Stomach smooth muscle (tissue), 2 donors: ENCODE data around the gene RANBP10.

ENCODE experiments used
- H3K27ac ChIP-seq: one replicate; pipeline ENCODE4 v1.7.0; 2013; ENCODE audit warnings: mild to moderate bottlenecking, low read length, inconsistent platforms
- H3K27me3 ChIP-seq, 2 donors: one replicate each; pipeline ENCODE4 v1.7.0; 2013; ENCODE audit warnings: low read length in 2 of 2; ENCODE audit not compliant: insufficient read depth in 2 of 2, control insufficient read depth in 1 of 2
- H3K36me3 ChIP-seq, 2 donors: one replicate each; pipeline ENCODE4 v1.7.0; 2013; ENCODE audit warnings: low read length in 2 of 2; ENCODE audit not compliant: control insufficient read depth in 2 of 2, insufficient read depth in 2 of 2
- H3K4me1 ChIP-seq: one replicate; pipeline ENCODE4 v1.7.0; 2013; ENCODE audit warnings: low read length; ENCODE audit not compliant: control insufficient read depth, insufficient read depth
- H3K4me3 ChIP-seq, 2 donors: one replicate each; pipeline ENCODE4 v1.7.0; 2013; ENCODE audit warnings: low read length in 2 of 2
- H3K9ac ChIP-seq, 2 donors: one replicate each; pipeline ENCODE4 v1.7.0; 2013; ENCODE audit warnings: low read length in 2 of 2, mild to moderate bottlenecking in 1 of 2
- H3K9me3 ChIP-seq, 2 donors: one replicate each; pipeline ENCODE4 v1.7.0; 2013; ENCODE audit warnings: low read length in 2 of 2; ENCODE audit not compliant: control insufficient read depth in 2 of 2
- donor health status: healthy.
- donor health status: Pancreatic carcinoma.

The RANBP10 gene

DNA sequence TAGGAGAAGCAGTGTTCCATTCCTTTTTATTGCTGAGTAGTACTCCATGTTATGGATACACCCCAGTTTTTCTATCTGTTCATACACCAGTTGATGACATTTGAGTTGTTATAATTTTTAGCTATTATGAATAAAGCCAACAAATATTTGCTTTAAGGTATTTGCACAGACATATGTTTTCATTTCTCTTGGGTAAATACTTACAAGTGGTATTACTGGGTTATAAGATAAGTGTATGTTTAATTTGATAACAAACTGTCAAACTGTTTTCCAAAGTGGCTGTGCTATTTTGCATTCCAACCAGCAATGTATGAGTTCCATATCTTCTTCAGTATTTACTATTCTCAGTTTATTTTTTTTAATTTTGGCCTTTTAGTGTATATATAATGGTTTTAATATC is 59.5 kb downstream of the RANBP10 start:
- Histone ChIP-seq H3K36me3 (peaks cover 18 to 20% of the 10 kb centered on the region in 2 donors), H3K4me3 (no peak overlapping the region), H3K9me3 (no peaks in the 10 kb centered on the region), H3K27ac (no peak overlapping the region), H3K9ac (no peak overlapping the region), H3K27me3 (no peaks in the 10 kb centered on the region), H3K4me1 (no peaks in the 10 kb centered on the region)

DNA sequence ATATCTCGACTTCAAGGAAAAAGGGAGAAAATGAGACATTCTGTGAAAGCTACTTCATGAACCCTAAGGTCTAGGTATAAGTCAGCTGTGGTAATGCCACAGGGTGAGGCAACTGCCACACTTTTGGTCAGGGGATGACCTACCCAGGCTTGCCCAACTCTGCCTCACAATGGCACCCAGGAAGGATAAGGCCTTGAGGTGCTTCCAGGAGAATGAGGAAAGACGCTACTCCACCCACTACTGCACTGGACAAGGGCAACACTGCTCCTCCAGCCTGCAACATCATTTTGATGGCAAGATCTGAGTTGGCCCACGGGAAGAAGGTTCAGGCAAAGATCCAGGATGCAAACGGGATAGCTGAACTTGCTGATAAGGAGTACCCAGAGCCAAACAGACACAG is 65.2 kb downstream of the RANBP10 start:
- no peak overlapping the region for H3K9ac ChIP-seq
- no peaks in the 10 kb centered on the region for H3K9me3 ChIP-seq
- no peaks in the 10 kb centered on the region for H3K4me1 ChIP-seq
- no peak overlapping the region for H3K27ac ChIP-seq
- H3K36me3 ChIP-seq = peaks cover 31 to 33% of the 10 kb centered on the region in 2 donors
- no peak overlapping the region for H3K4me3 ChIP-seq
- no peaks in the 10 kb centered on the region for H3K27me3 ChIP-seq

DNA sequence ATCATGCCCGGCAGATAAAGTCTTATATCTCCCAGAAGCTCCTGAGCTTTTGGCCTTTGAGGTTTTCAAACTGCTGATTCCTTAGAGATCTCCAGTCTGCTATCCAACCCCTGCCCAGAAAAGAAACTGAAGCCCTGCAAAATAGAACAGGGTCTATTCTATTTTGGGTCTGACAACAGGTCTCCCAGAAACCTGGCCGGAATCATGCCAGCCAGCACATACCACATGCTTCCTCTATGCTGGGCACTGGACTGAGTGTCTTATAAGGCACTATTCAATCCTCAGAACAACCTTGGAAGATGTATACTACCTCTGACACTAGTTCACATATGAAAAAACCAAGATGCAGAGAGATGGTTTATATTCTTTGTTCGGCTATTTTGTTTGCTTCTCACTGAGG is 66.0 kb downstream of the RANBP10 start:
- H3K36me3 ChIP-seq = peaks cover 31 to 33% of the 10 kb centered on the region in 2 donors
- no peak overlapping the region for H3K9ac ChIP-seq
- no peak overlapping the region for H3K27ac ChIP-seq

DNA sequence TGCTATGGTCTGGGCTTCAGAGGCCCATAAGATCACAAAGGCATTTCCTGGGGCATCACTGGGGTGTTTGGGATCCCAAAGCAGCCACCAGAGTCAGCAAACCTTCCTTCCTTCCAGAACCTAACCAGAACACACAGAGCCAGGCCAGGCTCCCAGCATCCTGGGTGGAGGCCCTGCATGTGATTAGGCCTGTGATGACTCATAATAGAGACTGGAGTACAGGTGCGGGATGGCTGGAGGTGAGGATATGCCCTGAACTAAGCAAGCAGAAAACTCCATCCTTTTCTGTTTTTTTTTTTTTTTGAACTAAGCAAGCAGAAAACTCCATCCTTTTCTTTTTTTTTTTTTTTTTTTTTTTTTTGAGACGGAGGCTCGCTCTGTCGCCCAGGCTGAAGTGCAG is 69.5 kb downstream of the RANBP10 start:
- Histone ChIP-seq H3K9me3 (no peaks in the 10 kb centered on the region), H3K27me3 (no peaks in the 10 kb centered on the region), H3K4me3 (no peak overlapping the region), H3K36me3 (peaks cover 21 to 26% of the 10 kb centered on the region in 2 donors), H3K9ac (no peak overlapping the region), H3K4me1 (no peaks in the 10 kb centered on the region), H3K27ac (no peak overlapping the region)

More for the DNA sequence above, 66.0 kb downstream of the RANBP10 start:
- Histone ChIP-seq H3K4me3 (no peak overlapping the region), H3K9me3 (no peaks in the 10 kb centered on the region), H3K27me3 (no peaks in the 10 kb centered on the region), H3K4me1 (no peaks in the 10 kb centered on the region)

DNA sequence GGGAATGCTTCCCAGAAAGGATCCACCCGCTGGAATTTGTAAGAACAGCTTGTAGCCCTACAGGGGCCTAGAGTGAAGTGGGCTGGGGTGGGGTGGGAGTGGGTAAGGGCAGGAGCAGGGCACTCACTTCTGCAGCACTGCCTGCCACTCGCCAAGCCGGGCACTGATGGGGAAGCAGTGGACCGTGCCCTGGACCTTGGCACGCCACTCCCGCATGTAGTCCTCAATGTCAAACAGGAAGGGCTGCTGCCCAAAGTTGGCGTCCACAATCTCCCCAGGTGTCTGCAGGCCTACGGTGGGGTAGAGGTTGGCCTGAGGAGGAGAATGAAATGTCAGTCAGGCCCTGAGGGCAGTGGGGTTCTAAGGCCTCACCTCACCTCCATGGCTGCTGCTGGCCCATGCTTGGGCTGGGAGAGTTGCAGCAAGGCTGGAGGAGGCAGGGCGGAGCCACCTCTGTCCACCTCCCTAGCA is 71.6 kb downstream of the RANBP10 start:
- Histone ChIP-seq H3K9ac (no peak overlapping the region), H3K36me3 (peaks cover 26 to 33% of the 10 kb centered on the region in 2 donors), H3K4me1 (no peaks in the 10 kb centered on the region), H3K27me3 (no peaks in the 10 kb centered on the region), H3K27ac (no peak overlapping the region), H3K4me3 (no peak overlapping the region), H3K9me3 (no peaks in the 10 kb centered on the region)

DNA sequence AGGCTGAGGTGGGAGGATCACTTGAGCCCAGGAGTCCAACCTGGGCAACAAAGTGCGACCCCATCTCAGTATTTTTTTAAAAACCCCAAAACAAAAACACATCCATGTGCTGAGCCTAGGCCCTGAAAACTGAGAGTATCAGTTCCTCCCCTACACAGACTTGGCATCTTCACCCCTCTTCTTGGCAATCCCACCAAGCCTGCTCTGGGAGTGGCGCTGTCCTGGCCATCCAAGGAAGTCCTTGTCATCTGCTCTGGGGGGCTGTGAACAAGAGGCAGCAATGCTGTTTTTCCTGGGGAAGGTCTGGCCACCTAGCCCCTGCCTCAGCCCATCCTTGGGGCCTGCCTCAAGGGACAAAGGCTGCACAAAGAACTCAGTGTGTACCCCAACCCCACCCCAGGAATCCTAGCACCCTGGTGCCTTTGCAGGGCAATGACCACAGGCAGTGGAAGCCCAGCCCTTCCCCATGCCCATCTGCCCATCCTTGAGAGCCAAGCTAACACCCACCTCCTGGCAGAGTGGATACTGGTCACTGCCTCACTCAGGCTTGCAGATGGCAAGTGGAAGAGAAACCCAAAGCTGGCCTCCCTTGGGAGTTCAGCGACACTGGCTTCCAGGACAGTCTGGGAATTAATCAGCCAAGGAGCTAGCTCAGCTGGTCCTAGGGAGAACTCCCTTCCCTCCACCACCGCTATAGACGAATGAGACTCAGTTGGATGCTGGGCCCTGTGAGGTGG is 72.5 kb downstream of the RANBP10 start:
- H3K9ac ChIP-seq = no peak overlapping the region
- no peak overlapping the region for H3K27ac ChIP-seq
- peaks cover 34 to 38% of the 10 kb centered on the region in 2 donors for H3K36me3 ChIP-seq
- no peaks in the 10 kb centered on the region for H3K9me3 ChIP-seq
- no peaks in the 10 kb centered on the region for H3K27me3 ChIP-seq
- H3K4me1 ChIP-seq = no peaks in the 10 kb centered on the region
- no peak overlapping the region for H3K4me3 ChIP-seq

DNA sequence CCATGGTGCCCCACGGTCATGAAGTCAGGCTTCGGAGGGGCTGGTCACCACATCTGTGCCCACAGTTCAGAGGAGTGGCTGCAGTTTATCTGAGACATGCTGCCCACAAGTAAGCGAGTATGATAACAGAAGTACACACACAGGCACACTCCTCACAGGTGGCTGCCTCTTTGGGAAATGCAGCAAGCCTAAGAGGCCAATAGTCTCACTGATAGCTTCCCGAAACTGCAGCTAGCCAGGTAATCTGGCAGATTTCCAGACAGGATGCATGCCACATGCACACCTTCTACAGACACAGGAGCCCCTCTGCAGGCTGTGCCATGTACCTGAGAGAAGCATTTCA is 74.6 kb downstream of the RANBP10 start:
- H3K4me3 ChIP-seq = no peak overlapping the region
- H3K27ac ChIP-seq = no peak overlapping the region
- H3K36me3 ChIP-seq = peaks cover 51 to 52% of the 10 kb centered on the region in 2 donors
- no peaks in the 10 kb centered on the region for H3K4me1 ChIP-seq
- no peaks in the 10 kb centered on the region for H3K9me3 ChIP-seq
- no peaks in the 10 kb centered on the region for H3K27me3 ChIP-seq
- no peak overlapping the region for H3K9ac ChIP-seq

DNA sequence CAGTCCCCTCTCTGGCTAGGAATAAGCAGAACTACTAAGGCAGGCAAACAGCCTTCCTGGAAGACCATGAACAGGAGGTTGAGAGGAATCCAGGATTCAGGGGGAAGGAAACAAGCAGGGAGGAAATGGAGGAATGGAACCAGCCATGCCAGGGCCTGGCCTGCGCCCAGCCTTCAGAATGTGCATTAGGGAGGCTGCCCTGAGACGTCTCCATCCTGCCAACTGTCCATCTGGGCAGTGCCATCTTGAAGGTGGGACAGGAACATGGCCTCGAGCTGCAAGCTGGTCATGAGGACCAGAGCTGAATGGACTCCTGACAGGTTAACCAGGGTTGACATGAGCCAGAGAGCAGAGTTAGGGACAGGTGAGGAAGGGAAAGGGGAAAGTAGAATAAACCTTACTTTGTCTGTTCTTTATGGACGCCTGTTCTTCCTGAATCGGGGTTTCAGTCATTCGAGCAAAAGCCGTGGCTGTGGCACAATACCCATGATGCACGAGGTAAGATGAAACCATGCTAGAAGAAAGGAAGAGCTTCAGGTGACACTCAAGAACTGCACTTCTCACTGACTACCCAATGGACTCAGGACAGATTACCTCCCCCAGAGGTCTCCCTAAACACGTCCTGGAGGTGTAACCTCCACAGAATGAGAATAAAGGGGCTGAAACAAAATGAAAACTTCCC is 75.1 kb downstream of the RANBP10 start:
- no peaks in the 10 kb centered on the region for H3K27me3 ChIP-seq
- peaks cover 54 to 56% of the 10 kb centered on the region in 2 donors for H3K36me3 ChIP-seq
- H3K9me3 ChIP-seq = no peaks in the 10 kb centered on the region
- no peak overlapping the region for H3K9ac ChIP-seq
- no peak overlapping the region for H3K4me3 ChIP-seq
- H3K4me1 ChIP-seq = no peaks in the 10 kb centered on the region
- no peak overlapping the region for H3K27ac ChIP-seq

DNA sequence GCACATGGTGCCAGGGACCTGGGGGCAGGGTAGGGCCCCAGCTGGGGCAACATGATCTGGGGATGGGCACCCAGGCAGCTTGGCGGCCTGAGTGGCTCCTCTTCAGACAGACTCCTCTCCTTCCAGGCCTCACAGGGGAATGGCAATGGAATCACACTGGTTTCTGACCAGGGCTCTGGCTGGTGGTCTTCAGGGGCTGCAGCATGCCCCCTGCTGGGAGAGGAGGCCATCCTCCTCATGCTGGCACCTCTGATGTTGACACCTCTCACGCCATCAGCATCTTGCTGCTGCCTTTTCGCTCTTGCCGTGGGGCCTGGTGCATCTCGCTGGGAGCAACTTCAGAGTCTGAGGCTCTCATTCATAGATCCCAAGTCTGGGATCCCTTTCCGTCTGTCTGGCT is 76.0 kb downstream of the RANBP10 start:
- Histone ChIP-seq H3K9ac (no peak overlapping the region), H3K9me3 (no peaks in the 10 kb centered on the region), H3K4me1 (no peaks in the 10 kb centered on the region), H3K27me3 (no peaks in the 10 kb centered on the region), H3K4me3 (no peak overlapping the region), H3K27ac (no peak overlapping the region), H3K36me3 (peaks cover 55 to 57% of the 10 kb centered on the region in 2 donors)

DNA sequence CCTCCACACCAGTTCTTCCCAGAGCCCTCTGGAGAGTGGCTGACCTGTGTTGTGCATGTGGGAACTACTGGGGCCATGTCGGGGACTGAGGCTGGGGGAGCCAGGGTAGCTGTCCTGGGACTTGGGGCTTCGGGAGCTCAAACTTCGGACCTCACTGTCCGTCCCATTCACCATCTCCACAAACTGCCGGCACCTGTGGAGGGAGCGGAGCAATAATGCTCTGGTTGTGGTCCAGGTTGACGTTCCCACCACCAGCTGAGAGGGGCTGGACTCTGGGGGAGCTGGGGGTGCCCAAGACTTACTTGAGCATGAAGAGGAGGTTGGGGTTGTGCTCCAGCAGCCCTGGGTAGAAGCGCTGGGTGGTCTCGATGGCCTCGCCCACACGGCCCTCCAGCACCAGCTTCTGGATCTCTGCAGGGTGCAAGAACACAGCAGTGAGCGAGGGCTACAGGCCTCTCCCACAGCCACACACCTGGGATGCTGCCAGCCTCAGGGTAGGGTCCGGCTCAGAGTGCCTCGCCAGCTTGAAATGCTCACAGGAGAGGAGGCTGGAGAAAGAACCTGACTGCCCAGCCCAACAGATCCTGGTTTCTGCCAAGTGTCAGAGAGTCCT is 76.6 kb downstream of the RANBP10 start:
- no peaks in the 10 kb centered on the region for H3K27me3 ChIP-seq
- H3K4me3 ChIP-seq = no peak overlapping the region
- peaks cover 57 to 59% of the 10 kb centered on the region in 2 donors for H3K36me3 ChIP-seq
- H3K9me3 ChIP-seq = no peaks in the 10 kb centered on the region
- no peaks in the 10 kb centered on the region for H3K4me1 ChIP-seq
- H3K9ac ChIP-seq = no peak overlapping the region
- H3K27ac ChIP-seq = no peak overlapping the region
